Ishikawa (cell line): ENCODE measurements around the gene SRGAP1.

Experiments
- CEBPB ChIP-seq: IDR thresholded peaks from 2 replicates; pipeline ENCODE4 v1.6.1; 2012
- CREB1 ChIP-seq: IDR thresholded peaks from 2 replicates; pipeline ENCODE4 v1.6.1; 2012; ENCODE audit warnings: low read depth
- EGR1 ChIP-seq: IDR thresholded peaks from 2 replicates; pipeline ENCODE4 v1.6.1; 2012
- EP300 ChIP-seq: IDR thresholded peaks from 2 replicates; pipeline ENCODE4 v1.6.1; 2012; ENCODE audit warnings: borderline replicate concordance
- FOXM1 ChIP-seq: IDR thresholded peaks from 2 replicates; pipeline ENCODE4 v1.6.1; 2012; ENCODE audit warnings: low read depth, borderline replicate concordance
- MAX ChIP-seq: IDR thresholded peaks from 2 replicates; pipeline ENCODE4 v1.6.1; 2012
- NFIC ChIP-seq: IDR thresholded peaks from 2 replicates; pipeline ENCODE4 v1.6.1; 2012
- RAD21 ChIP-seq: IDR thresholded peaks from 2 replicates; pipeline ENCODE4 v1.6.1; 2012; ENCODE audit warnings: low read depth
- TAF1 ChIP-seq: IDR thresholded peaks from 2 replicates; pipeline ENCODE4 v1.6.1; 2012; ENCODE audit warnings: low read depth, mild to moderate bottlenecking
- TCF12 ChIP-seq: IDR thresholded peaks from 2 replicates; pipeline ENCODE4 v1.6.1; 2012; ENCODE audit warnings: low read depth
- TEAD4 ChIP-seq: IDR thresholded peaks from 2 replicates; pipeline ENCODE4 v1.6.1; 2012
- YY1 ChIP-seq: IDR thresholded peaks from 2 replicates; pipeline ENCODE4 v1.6.1; 2012; ENCODE audit warnings: low read depth
- ZBTB7A ChIP-seq: IDR thresholded peaks from 2 replicates; pipeline ENCODE4 v1.6.1; 2012; ENCODE audit warnings: low read depth
- TF ChIP-seq, protein P1 (sequence below): IDR thresholded peaks from 2 replicates; pipeline ENCODE4 v1.6.1; 2012; ENCODE audit warnings: low read depth, mild to moderate bottlenecking
- TF ChIP-seq, protein P2 (sequence below): IDR thresholded peaks from 2 replicates; pipeline ENCODE4 v1.6.1; 2012

Gene SRGAP1

GRCh38 chr12:63849106-63849620 lies 4.7 kb downstream of the SRGAP1 start:
- no peak for TF ChIP-seq MAX
- no peak for TF ChIP-seq CREB1
- TF ChIP-seq CEBPB, result no peak

DNA sequence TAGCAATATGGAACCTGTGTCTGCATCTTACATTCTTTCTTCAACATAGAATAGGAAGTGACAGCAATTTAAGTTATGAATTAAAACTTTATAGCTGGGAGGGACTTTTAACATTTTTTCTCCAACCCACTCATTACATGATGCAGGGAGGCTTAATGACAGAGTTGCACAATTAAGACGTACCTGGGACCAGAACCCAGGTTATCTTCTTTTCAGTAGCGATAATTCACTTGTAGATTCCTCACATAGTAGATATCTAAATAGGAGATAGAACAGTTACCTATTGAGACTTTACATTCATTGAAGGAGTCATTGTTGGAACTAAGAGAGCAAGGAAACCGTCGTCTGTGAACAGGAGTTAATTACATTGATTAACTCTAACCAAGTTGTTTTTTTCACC lies 5.1 kb downstream of the SRGAP1 start:
- TF ChIP-seq TAF1 (no peak), MAX (no peak), TEAD4 (no peak), CEBPB (no peak), FOXM1 (no peak), YY1 (no peak), RAD21 (no peak), NFIC (no peak), TCF12 (no peak), ZBTB7A (no peak), EP300 (no peak), EGR1 (no peak), CREB1 (no peak)
- TF ChIP-seq, protein P1, sequence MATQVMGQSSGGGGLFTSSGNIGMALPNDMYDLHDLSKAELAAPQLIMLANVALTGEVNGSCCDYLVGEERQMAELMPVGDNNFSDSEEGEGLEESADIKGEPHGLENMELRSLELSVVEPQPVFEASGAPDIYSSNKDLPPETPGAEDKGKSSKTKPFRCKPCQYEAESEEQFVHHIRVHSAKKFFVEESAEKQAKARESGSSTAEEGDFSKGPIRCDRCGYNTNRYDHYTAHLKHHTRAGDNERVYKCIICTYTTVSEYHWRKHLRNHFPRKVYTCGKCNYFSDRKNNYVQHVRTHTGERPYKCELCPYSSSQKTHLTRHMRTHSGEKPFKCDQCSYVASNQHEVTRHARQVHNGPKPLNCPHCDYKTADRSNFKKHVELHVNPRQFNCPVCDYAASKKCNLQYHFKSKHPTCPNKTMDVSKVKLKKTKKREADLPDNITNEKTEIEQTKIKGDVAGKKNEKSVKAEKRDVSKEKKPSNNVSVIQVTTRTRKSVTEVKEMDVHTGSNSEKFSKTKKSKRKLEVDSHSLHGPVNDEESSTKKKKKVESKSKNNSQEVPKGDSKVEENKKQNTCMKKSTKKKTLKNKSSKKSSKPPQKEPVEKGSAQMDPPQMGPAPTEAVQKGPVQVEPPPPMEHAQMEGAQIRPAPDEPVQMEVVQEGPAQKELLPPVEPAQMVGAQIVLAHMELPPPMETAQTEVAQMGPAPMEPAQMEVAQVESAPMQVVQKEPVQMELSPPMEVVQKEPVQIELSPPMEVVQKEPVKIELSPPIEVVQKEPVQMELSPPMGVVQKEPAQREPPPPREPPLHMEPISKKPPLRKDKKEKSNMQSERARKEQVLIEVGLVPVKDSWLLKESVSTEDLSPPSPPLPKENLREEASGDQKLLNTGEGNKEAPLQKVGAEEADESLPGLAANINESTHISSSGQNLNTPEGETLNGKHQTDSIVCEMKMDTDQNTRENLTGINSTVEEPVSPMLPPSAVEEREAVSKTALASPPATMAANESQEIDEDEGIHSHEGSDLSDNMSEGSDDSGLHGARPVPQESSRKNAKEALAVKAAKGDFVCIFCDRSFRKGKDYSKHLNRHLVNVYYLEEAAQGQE, result no peak
- TF ChIP-seq, protein P2, sequence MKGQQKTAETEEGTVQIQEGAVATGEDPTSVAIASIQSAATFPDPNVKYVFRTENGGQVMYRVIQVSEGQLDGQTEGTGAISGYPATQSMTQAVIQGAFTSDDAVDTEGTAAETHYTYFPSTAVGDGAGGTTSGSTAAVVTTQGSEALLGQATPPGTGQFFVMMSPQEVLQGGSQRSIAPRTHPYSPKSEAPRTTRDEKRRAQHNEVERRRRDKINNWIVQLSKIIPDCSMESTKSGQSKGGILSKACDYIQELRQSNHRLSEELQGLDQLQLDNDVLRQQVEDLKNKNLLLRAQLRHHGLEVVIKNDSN, result no peak

- no peak for TF ChIP-seq EGR1
- no peak for TF ChIP-seq RAD21
- TF ChIP-seq, protein P1, result no peak
- TF ChIP-seq CREB1, result no peak
- no peak for TF ChIP-seq YY1
- TF ChIP-seq NFIC, result no peak
- TF ChIP-seq MAX, result no peak
- no peak for TF ChIP-seq ZBTB7A
- TF ChIP-seq, protein P2, result no peak
- no peak for TF ChIP-seq TAF1
- TF ChIP-seq FOXM1, result no peak
- no peak for TF ChIP-seq TCF12
- TF ChIP-seq TEAD4, result no peak
- no peak for TF ChIP-seq EP300
- no peak for TF ChIP-seq CEBPB
Observed at GRCh38 chr12:63853978-63854377, 9.5 kb downstream of the SRGAP1 start.

GRCh38 chr12:63855299-63855698 lies 10.8 kb downstream of the SRGAP1 start:
- TF ChIP-seq EGR1, result no peak
- TF ChIP-seq MAX, result no peak
- TF ChIP-seq CEBPB, result no peak
- TF ChIP-seq NFIC, result no peak
- no peak for TF ChIP-seq TEAD4
- no peak for TF ChIP-seq TAF1
- TF ChIP-seq, protein P2, result no peak
- no peak for TF ChIP-seq RAD21
- TF ChIP-seq CREB1, result no peak

- TF ChIP-seq ZBTB7A (no peak), TCF12 (no peak), FOXM1 (no peak)
Observed at GRCh38 chr12:63857771-63858670, 13.5 kb downstream of the SRGAP1 start.
